ENCODE results near the gene SLC35F4.

GRCh38 chr14:57714487-57714931 lies 151.4 kb downstream of the SLC35F4 start:
- no peak for TF ChIP-seq REST (IDR thresholded peaks at IDR 0.05; ENCODE audit: insufficient read depth in 1 of 2, low read depth in 2 of 2, low read length in 2 of 2)
- TF ChIP-seq POLR2AphosphoS5 (IDR thresholded peaks at IDR 0.05; ENCODE audit: low read depth, low read length), result no peak

All from PFSK-1 (cell line).